MG63 (cell line): ENCODE data around the gene WDR36. TPM values are rescaled to one million over a fixed set of nuclear protein-coding genes. Genes with fewer than 3 reads are reported as not detected.

Experiments
- DNase-seq: peaks from one replicate; pipeline ENCODE4 v3.0.0-alpha.2; 2020
- H3K27me3 ChIP-seq: fragments of 250-450 bp; sonication (Bioruptor Pico); 2 replicates; pipeline ENCODE4 v1.5.1; 2020; ENCODE audit warnings: mild to moderate bottlenecking, moderate library complexity
- H3K36me3 ChIP-seq: fragments of 250-450 bp; sonication (Bioruptor Pico); 2 replicates; pipeline ENCODE4 v1.5.1; 2020; ENCODE audit warnings: mild to moderate bottlenecking, moderate library complexity
- H3K4me3 ChIP-seq: fragments of 250-450 bp; sonication (Bioruptor Pico); 2 replicates; pipeline ENCODE4 v1.5.1; 2020; ENCODE audit warnings: mild to moderate bottlenecking, moderate library complexity
- H3K9me3 ChIP-seq: fragments of 250-450 bp; sonication (Bioruptor Pico); 2 replicates; pipeline ENCODE4 v1.5.1; 2020; ENCODE audit warnings: mild to moderate bottlenecking, moderate library complexity
- total RNA-seq: library from RNA; depleted of rRNA; stranded (reverse); fragments of >200 nt; shearing (Covaris generic); gene quantifications from 2 replicates; pipeline ENCODE4 v1.2.3, GENCODE V29; 2014; ENCODE audit warnings: low replicate concordance; rRNA removed

The WDR36 gene
- total RNA-seq, 1 experiment from 2014 or later: 36.4 TPM

DNA sequence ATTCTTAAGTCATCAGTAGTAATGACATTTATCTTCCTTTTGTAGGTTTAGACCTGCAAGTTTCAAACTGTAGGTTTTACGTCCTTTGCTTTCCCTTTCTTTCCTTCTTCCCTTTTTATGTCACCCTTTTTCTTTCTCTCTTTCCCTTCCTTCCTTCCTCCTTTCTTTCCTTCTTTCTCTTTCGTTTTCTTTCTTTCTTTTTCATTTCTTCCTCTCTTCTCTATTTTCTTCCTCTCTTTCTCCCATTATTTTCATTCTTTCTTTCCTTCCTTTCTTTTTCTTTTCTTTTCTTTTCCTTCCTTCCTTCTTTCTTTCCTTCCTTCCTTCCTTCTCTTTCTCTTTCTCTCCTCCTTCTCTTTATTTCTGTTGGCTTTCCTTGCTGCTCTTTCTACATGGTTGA is 59.9 kb downstream of the WDR36 start:
- Histone ChIP-seq H3K36me3 (no peaks in the 10 kb centered on the region), H3K4me3 (no peak overlapping the region), H3K9me3 (no peaks in the 10 kb centered on the region), H3K27me3 (no peaks in the 10 kb centered on the region)
- DNase-seq: no peak

DNA sequence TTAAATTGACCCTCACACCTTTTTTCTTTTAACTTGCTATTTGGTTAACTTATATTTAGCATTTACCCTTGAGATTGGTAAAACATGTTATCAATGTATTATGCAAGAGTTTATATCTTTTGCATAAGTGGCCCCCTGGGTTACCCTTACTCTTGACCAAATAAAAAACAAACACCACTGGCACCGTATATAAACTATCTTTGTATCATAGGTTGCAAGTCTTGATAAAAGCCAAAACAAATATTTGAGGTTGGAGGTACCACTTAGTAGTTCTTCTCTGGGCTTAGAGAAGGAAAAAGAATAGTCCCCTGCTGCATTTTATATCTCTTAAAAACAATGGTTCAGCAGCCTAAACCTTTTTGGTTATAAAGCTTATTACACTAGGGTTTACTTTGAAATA is 61.3 kb downstream of the WDR36 start:
- DNase-seq: no peak
- no peak overlapping the region for H3K4me3 ChIP-seq
- no peaks in the 10 kb centered on the region for H3K36me3 ChIP-seq
- H3K9me3 ChIP-seq: no peaks in the 10 kb centered on the region
- H3K27me3 ChIP-seq: no peaks in the 10 kb centered on the region

DNA sequence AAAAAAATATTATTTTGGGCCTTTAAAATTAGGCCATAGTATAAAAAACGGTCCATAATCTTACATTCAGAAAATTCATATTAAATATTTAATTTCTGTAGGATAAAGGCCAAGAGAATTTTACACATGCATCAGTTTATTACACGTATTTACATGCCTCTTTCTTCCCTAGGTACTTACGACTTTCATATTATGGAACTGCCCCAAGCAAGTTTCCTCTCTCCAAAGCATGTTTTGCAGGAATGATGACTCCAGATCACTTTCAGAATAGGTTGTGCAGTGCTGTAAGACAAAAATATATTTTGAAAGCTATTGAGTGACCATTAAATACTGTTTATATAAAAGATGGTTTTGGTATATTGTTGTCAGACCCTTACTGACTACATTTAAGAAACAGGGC is 61.8 kb downstream of the WDR36 start:
- H3K9me3 ChIP-seq: no peaks in the 10 kb centered on the region
- no peaks in the 10 kb centered on the region for H3K27me3 ChIP-seq
- DNase-seq: no peak
- H3K4me3 ChIP-seq: no peak overlapping the region
- H3K36me3 ChIP-seq: no peaks in the 10 kb centered on the region

- Histone ChIP-seq H3K9me3 (no peaks in the 10 kb centered on the region), H3K4me3 (no peak overlapping the region), H3K36me3 (no peaks in the 10 kb centered on the region), H3K27me3 (no peaks in the 10 kb centered on the region)
- DNase-seq: peak; percentile 54
These were observed 66.1 kb downstream of the WDR36 start for GRCh38 chr5:111158105-111158744.

DNA sequence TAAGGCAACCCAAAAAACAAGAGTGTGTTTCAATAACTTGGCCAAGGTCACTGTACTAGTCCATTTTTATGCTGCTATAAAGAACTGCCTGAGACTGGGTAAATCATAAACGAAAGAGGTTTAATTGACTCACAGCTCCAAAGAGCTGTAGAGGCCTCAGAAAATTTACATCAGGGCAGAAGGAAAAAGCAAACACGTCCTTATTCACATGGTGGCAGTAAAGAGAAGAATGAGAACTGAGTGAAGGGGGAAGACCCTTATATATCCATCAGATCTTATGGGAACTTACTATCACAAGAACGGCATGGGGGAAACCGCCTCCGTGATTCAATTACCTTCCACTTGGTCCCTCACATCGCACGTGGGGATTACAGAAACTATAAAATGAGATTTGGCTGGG is 67.7 kb downstream of the WDR36 start:
- Histone ChIP-seq H3K4me3 (no peak overlapping the region), H3K27me3 (no peaks in the 10 kb centered on the region), H3K36me3 (no peaks in the 10 kb centered on the region), H3K9me3 (no peaks in the 10 kb centered on the region)
- DNase-seq: no peak

GRCh38 chr5:111163000-111163399 is 70.9 kb downstream of the WDR36 start:
- H3K4me3 ChIP-seq: no peak overlapping the region
- H3K9me3 ChIP-seq: no peaks in the 10 kb centered on the region
- H3K36me3 ChIP-seq: no peaks in the 10 kb centered on the region
- no peaks in the 10 kb centered on the region for H3K27me3 ChIP-seq
- DNase-seq: no peak

DNA sequence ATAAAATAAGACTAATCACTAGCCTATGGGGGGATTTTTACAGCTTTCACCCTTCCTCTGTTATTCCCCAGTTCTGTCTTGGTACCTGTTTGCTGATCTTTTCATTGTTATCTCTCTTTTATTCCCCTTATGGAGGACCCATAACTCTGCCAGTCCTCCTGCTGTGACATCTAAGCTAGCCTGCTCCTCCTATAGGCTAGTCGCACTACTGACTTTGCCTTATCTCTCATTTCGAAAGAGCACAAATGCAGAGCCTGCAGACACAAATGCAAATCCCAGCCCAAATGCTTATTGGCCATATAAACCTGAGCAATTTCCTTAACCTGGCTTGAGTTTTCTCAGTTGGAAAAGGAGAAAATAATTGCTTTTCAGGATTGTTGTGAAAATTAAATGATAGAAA is 72.9 kb downstream of the WDR36 start:
- Histone ChIP-seq H3K27me3 (no peaks in the 10 kb centered on the region), H3K36me3 (no peaks in the 10 kb centered on the region), H3K4me3 (no peak overlapping the region), H3K9me3 (no peaks in the 10 kb centered on the region)
- no peak for DNase-seq

- DNase-seq: no peak
- Histone ChIP-seq H3K36me3 (no peaks in the 10 kb centered on the region), H3K9me3 (no peaks in the 10 kb centered on the region), H3K4me3 (no peak overlapping the region), H3K27me3 (peaks cover 7% of the 10 kb centered on the region)
These were observed 75.4 kb downstream of the WDR36 start for GRCh38 chr5:111167551-111167950.

DNA sequence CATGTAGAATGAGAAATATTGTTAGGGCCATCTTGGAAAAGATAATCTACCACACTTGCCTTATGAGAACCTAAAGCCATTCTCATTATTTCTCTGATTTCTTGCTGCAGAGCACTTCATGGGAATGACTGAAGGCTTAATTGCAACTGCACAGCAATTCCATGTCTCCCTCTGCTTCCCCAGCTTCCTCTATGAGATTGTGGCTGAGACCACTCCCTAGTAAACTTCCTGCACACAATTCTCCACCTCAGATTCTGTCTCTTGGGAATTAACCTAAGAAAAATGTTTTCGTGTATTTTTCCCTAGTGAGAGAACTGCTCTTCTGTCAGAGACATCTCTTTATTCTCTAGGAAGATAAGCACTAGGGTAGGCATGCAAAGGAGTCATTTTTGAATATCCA is 76.5 kb downstream of the WDR36 start:
- Histone ChIP-seq H3K4me3 (no peak overlapping the region), H3K27me3 (peaks cover 7% of the 10 kb centered on the region), H3K9me3 (no peaks in the 10 kb centered on the region), H3K36me3 (no peaks in the 10 kb centered on the region)
- no peak for DNase-seq

DNA sequence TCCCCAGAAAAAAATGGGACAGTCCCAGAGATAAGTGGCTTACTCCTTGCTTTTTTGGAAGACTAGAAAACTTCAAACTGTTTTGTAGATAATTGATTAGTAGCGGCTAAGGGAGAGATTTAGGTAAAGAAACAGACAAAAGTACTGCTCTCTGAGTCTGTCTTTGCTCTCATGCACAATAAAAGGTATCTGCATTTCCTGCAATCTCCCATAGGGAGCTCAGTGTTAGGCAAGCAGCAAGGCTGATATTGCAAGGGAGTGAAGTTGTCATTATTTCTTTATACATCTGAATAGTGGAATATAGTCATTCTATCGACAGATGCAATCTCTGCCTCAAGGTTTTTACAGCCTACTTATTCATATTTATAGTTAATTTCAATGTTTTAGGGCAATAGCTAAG is 77.1 kb downstream of the WDR36 start:
- H3K4me3 ChIP-seq: no peak overlapping the region
- no peaks in the 10 kb centered on the region for H3K36me3 ChIP-seq
- no peak for DNase-seq
- no peaks in the 10 kb centered on the region for H3K9me3 ChIP-seq
- H3K27me3 ChIP-seq: peaks cover 9% of the 10 kb centered on the region

DNA sequence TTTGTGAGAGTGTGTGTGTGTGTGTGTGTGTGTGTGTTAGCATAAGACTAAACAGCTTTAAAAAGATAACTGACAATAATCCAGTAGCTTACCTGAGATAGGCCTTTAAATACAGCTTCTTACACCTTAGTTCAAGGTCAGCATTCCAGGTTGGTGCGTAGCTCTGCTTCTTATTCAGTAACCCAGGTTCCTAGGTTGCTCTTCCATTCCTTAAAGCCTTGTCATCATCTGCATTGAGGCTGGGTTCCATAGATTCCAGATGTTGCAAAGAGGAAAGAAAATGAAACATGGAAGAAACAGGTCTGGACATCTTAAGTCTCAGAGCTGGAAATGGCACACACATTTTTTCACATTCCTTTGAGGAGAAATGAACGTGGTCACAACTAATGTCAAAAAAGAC is 78.1 kb downstream of the WDR36 start:
- H3K27me3 ChIP-seq: peaks cover 10% of the 10 kb centered on the region
- no peak overlapping the region for H3K4me3 ChIP-seq
- no peaks in the 10 kb centered on the region for H3K9me3 ChIP-seq
- no peak for DNase-seq
- H3K36me3 ChIP-seq: no peaks in the 10 kb centered on the region

GRCh38 chr5:111172504-111172903 is 80.4 kb downstream of the WDR36 start:
- Histone ChIP-seq H3K27me3 (peaks cover 10% of the 10 kb centered on the region), H3K4me3 (no peak overlapping the region), H3K9me3 (no peaks in the 10 kb centered on the region), H3K36me3 (no peaks in the 10 kb centered on the region)
- DNase-seq: peak; percentile 7

- peaks cover 10% of the 10 kb centered on the region for H3K27me3 ChIP-seq
- no peaks in the 10 kb centered on the region for H3K9me3 ChIP-seq
- DNase-seq: no peak
- no peaks in the 10 kb centered on the region for H3K36me3 ChIP-seq
- H3K4me3 ChIP-seq: no peak overlapping the region
These were observed 81.3 kb downstream of the WDR36 start for GRCh38 chr5:111173476-111173875.

Other genes starting within 250 kb of the WDR36 start
- gene TSLP, start 20.6 kb upstream of the WDR36 start, total RNA-seq: 0.43 TPM in 1 of 2 replicates, not detected in the other
- 0.02 TPM in 1 of 2 replicates, not detected in the other for gene CAMK4, start 132.0 kb downstream of the WDR36 start, total RNA-seq